Activated CD4-positive, alpha-beta T cell treated with anti-CD3 and anti-CD28 coated beads, Interleukin-2, amount 10 ng/mL, durations not matched to agents 7 days and 5 days (primary cell): ENCODE measurements around the gene MANSC4. TPM values are rescaled to one million over a fixed set of nuclear protein-coding genes. Genes with fewer than 3 reads are reported as not detected.

ENCODE experiments used
- CTCF ChIA-PET: fragments of 350-600 bp; sonication (Branson Sonifier 250); formaldehyde crosslinking; loops from one replicate; lab custom pipeline; 2021; ENCODE audit warnings: antibody characterized with exemption; lab: Charles Lee
- POLR2A ChIA-PET: fragments of 350-600 bp; sonication (Branson Sonifier 250); formaldehyde crosslinking; loops from one replicate; lab custom pipeline; 2021; ENCODE audit warnings: antibody characterized with exemption; lab: Charles Lee
- DNase-seq: peaks from one replicate; pipeline ENCODE4 v3.0.0-alpha.2; 2020
- H3K27ac Mint-ChIP-seq: one replicate; pipeline ENCODE4 v1.8.0; 2021; ENCODE audit warnings: mild to moderate bottlenecking, moderate library complexity, mixed read lengths
- H3K27me3 Mint-ChIP-seq: one replicate; pipeline ENCODE4 v1.8.0; 2021; ENCODE audit warnings: mixed read lengths
- H3K36me3 Mint-ChIP-seq: one replicate; pipeline ENCODE4 v1.8.0; 2021; ENCODE audit warnings: low read depth, mixed read lengths
- H3K4me1 Mint-ChIP-seq: one replicate; pipeline ENCODE4 v1.8.0; 2021; ENCODE audit warnings: mixed read lengths
- H3K4me3 Mint-ChIP-seq: one replicate; pipeline ENCODE4 v1.8.0; 2021; ENCODE audit warnings: mild to moderate bottlenecking, moderate library complexity, mixed read lengths
- H3K9me3 Mint-ChIP-seq: one replicate; pipeline ENCODE4 v1.8.0; 2021; ENCODE audit warnings: mixed read lengths
- total RNA-seq, 2 experiments: library from RNA; stranded (reverse); gene quantifications; one replicate each; pipeline ENCODE4 v1.2.3, GENCODE V29; 2021

MANSC4 gene
- total RNA-seq, 2 experiments from 2014 or later = not detected

DNA sequence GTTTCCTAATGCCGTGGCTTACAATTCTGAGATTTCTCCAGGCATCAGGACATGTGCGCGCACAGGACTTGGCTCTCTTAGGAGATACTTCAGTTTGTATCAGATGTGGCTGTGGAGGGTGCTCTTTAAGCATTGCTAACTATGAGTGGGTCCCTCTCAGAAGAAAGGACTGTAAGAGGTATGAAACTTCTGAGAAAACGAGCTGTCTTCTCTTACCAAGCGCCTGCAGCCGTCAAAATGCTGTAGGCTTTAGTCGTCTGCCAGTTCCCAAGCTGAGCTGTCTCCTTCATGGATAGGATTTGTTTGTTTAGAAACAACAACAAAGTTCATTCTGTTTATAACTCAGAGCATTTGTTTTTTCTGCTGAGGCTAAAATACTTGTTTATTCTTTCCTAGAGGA, 16.1 kb upstream of the MANSC4 start:
- POLR2A ChIA-PET = no interaction called here
- CTCF ChIA-PET = interaction anchor here (1.2 to 1.6 kb wide), 3 partner anchors 10 to 41 kb away, joined by 3 to 6 read pairs (median 4); partner anchors contain the start of genes KLHL42 and MANSC4
- DNase-seq = no peak
- no peaks in the 10 kb centered on the region for H3K27me3 Mint-ChIP-seq
- H3K4me3 Mint-ChIP-seq = no peak overlapping the region
- H3K9me3 Mint-ChIP-seq = no peaks in the 10 kb centered on the region
- H3K27ac Mint-ChIP-seq = no peak overlapping the region
- H3K4me1 Mint-ChIP-seq = peaks cover 17% of the 10 kb centered on the region
- H3K36me3 Mint-ChIP-seq = peaks cover 48% of the 10 kb centered on the region

DNA sequence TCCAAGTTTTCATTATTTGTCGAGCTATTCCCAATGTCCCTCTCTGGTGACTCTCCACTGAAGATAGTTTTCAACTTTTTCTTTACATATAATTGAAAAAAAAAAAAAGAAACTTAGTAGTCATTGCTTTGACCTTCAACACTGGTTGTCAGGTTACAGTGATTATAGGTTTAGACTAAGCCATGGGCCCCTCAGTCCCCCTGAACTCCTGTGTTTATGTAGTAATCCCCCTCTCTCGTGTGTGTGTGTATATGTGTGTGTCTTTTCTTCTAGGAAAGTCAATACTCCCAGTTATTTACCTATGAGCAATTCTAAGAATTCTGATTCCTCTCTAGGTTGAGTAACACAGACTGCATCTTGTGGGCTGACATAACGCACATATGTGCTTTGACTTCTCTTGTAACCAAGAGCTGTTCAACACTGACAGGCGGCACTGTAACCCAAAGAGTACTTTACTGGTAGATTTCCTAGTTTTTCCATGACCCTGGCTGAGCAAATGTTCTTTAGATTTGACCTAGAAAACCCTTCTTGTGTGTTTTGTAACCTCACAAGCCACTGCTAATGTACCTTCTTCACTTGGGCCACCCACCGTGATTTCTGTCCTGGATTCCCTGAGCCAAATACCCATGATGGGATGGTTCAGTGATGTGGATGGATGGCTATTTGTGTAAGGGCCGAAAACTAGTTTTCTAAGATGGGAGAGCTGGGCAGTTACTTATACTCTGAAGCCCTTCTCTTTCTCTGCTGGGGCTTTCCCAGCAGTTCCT, 15.0 kb upstream of the MANSC4 start:
- H3K9me3 Mint-ChIP-seq = no peaks in the 10 kb centered on the region
- ChIA-PET CTCF (interaction anchor here (1.2 to 1.4 kb wide), 2 partner anchors 11 to 15 kb away, joined by 4 to 6 read pairs; partner anchors contain the start of genes KLHL42 and MANSC4), POLR2A (no interaction called here)
- no peaks in the 10 kb centered on the region for H3K27me3 Mint-ChIP-seq
- H3K4me1 Mint-ChIP-seq = peaks cover 10% of the 10 kb centered on the region
- H3K36me3 Mint-ChIP-seq = peaks cover 47% of the 10 kb centered on the region
- DNase-seq = no peak
- H3K27ac Mint-ChIP-seq = no peak overlapping the region
- H3K4me3 Mint-ChIP-seq = no peak overlapping the region

GRCh38 chr12:27790179-27790578, 10.1 kb upstream of the MANSC4 start:
- ChIA-PET CTCF (no interaction called here), POLR2A (no interaction called here)
- H3K4me3 Mint-ChIP-seq = no peak overlapping the region
- H3K27ac Mint-ChIP-seq = no peak overlapping the region
- peaks cover 35% of the 10 kb centered on the region for H3K36me3 Mint-ChIP-seq
- no peaks in the 10 kb centered on the region for H3K27me3 Mint-ChIP-seq
- H3K9me3 Mint-ChIP-seq = no peaks in the 10 kb centered on the region
- no peak for DNase-seq
- peaks cover 18% of the 10 kb centered on the region for H3K4me1 Mint-ChIP-seq

DNA sequence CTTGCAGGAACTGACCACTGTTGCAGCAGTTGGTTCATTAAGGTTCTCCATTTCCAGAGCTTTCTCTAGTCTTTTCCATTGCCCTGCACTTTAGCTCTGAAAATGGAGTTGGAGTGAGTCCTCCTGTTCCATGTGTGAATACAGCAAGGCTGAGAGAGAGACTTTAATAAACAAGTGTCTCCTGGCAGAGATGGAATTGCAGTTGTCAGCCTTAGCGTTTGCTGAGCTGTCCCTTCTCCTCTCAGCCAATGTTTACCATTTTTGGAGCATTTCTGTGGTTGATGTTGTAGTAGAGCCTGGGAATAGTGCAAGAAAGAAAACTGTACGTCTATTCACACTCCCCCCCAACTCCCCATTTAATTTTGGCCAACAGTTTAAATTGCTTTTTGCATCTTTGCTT, 7.5 kb upstream of the MANSC4 start:
- H3K27me3 Mint-ChIP-seq = no peaks in the 10 kb centered on the region
- no peak overlapping the region for H3K27ac Mint-ChIP-seq
- peaks cover 20% of the 10 kb centered on the region for H3K4me1 Mint-ChIP-seq
- DNase-seq = no peak
- CTCF ChIA-PET = interaction anchor here (0.9 to 1.0 kb wide), 2 partner anchors 88 to 128 kb away, joined by 3 to 4 read pairs; no protein-coding TSS in a partner anchor
- H3K36me3 Mint-ChIP-seq = peaks cover 33% of the 10 kb centered on the region
- no peak overlapping the region for H3K4me3 Mint-ChIP-seq
- POLR2A ChIA-PET = interaction anchor here (0.6 kb wide), 1 partner anchor 29 kb away, joined by 3 read pairs; no protein-coding TSS in a partner anchor
- H3K9me3 Mint-ChIP-seq = no peaks in the 10 kb centered on the region

DNA sequence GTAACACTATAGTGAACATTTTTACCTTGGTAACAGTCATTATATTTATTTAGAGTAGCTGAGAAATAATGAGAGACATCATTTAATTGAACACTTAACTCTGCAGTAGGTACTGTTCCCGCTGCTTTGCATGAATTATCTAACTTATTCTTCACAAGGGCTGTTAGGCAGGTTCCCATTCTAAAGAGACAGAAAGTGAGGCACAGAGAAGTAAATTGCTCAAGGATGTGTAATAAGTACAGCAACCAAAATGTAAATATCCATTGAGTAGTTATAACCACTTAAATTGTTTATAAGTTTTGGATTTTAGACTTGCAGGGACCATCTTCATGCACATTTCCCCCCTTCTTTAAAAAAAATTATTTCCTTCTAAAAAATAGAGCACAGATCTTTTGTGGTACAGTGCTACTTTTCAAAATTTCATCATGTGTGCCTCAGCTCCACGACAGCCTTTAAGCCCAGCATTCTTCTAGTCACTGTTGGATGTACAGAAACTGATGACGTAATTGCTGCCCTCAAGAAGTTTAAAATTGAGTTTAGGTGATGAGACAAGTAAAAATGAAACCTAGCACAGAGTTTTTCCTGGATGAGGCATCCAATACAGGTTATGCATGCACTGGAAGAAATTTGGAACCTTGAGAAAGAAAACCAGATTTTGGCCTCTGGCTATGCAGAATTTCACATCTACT, 6.0 kb upstream of the MANSC4 start:
- no peaks in the 10 kb centered on the region for H3K27me3 Mint-ChIP-seq
- no peak overlapping the region for H3K4me3 Mint-ChIP-seq
- peaks cover 35% of the 10 kb centered on the region for H3K4me1 Mint-ChIP-seq
- no peak overlapping the region for H3K27ac Mint-ChIP-seq
- DNase-seq = no peak
- CTCF ChIA-PET = interaction anchor here (0.6 to 0.9 kb wide), 2 partner anchors 10 to 12 kb away, joined by 3 read pairs; no protein-coding TSS in a partner anchor
- no peaks in the 10 kb centered on the region for H3K9me3 Mint-ChIP-seq
- POLR2A ChIA-PET = no interaction called here
- peaks cover 36% of the 10 kb centered on the region for H3K36me3 Mint-ChIP-seq

DNA sequence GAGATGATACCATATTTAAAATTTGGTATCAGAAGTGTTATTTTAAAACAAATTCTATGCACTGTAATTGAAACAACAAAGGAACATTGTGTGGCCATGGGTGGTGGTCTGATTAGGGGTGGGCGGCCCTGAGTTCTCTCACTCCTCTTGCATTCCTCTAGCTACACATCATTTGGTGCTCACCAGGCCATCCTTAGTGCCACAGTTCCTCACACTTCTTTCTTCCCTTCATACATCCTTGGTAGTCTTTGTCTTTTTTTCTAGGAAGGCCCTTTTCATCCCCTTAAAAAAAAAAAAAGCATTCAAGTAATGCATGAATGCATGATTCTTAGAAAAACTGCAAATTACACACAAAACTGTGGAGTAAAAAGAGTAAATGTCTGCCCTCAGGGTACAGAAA, 2.4 kb upstream of the MANSC4 start:
- ChIA-PET POLR2A (no interaction called here), CTCF (interaction anchor here (0.5 kb wide), 1 partner anchor 348 kb away, joined by 3 read pairs; no protein-coding TSS in a partner anchor)
- no peak for DNase-seq
- no peaks in the 10 kb centered on the region for H3K9me3 Mint-ChIP-seq
- peaks cover 30% of the 10 kb centered on the region for H3K36me3 Mint-ChIP-seq
- H3K27me3 Mint-ChIP-seq = peaks cover 10% of the 10 kb centered on the region
- H3K4me1 Mint-ChIP-seq = peaks cover 46% of the 10 kb centered on the region
- H3K4me3 Mint-ChIP-seq = peak overlapping the region; percentile 30
- H3K27ac Mint-ChIP-seq = no peak overlapping the region

DNA sequence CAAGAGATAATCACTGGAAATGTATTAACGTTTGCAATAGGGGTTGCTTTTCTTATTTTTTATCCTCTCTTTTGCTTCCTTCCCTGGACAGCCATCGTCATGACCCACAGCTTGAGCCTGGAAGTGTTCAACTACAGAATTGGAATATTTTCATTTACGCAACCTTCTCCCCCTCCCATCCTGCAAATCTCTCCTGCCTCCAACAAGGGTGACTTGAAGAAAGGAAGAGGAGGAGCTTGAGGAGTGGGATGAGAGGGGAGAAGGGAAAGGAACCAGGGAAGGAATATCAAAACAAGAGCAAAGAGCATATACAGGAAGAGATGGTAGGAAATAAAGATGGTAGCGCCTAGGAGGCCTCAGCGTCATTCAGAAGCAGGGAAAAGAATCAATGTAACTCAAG, 1.6 kb upstream of the MANSC4 start:
- peak overlapping the region; percentile 85 for H3K27ac Mint-ChIP-seq
- peak overlapping the region; percentile 76 for H3K4me3 Mint-ChIP-seq
- peaks cover 10% of the 10 kb centered on the region for H3K27me3 Mint-ChIP-seq
- H3K9me3 Mint-ChIP-seq = no peaks in the 10 kb centered on the region
- ChIA-PET CTCF (no interaction called here), POLR2A (no interaction called here)
- peaks cover 30% of the 10 kb centered on the region for H3K36me3 Mint-ChIP-seq
- H3K4me1 Mint-ChIP-seq = peaks cover 46% of the 10 kb centered on the region
- no peak for DNase-seq

GRCh38 chr12:27780612-27781408, 774 bp upstream of the MANSC4 start:
- H3K4me3 Mint-ChIP-seq = peak overlapping the region; percentile 76
- POLR2A ChIA-PET = interaction anchor here (0.8 kb wide), 1 partner anchor 41 kb away, joined by 3 read pairs; no protein-coding TSS in a partner anchor
- peaks cover 25% of the 10 kb centered on the region for H3K36me3 Mint-ChIP-seq
- peaks cover 39% of the 10 kb centered on the region for H3K4me1 Mint-ChIP-seq
- H3K27ac Mint-ChIP-seq = peak overlapping the region; percentile 85
- peak; percentile 31 for DNase-seq
- CTCF ChIA-PET = interaction anchor here (1.1 to 1.4 kb wide), 3 partner anchors 15 to 43 kb away, joined by 3 to 6 read pairs (median 3); no protein-coding TSS in a partner anchor
- peaks cover 10% of the 10 kb centered on the region for H3K27me3 Mint-ChIP-seq
- no peaks in the 10 kb centered on the region for H3K9me3 Mint-ChIP-seq

GRCh38 chr12:27779416-27779919, 568 bp downstream of the MANSC4 start:
- Mint-ChIP-seq H3K4me3 (peak overlapping the region; percentile 81), H3K36me3 (peaks cover 21% of the 10 kb centered on the region), H3K4me1 (peaks cover 31% of the 10 kb centered on the region), H3K9me3 (no peaks in the 10 kb centered on the region), H3K27me3 (peaks cover 10% of the 10 kb centered on the region), H3K27ac (peak overlapping the region; percentile 87)
- POLR2A ChIA-PET = no interaction called here
- CTCF ChIA-PET = interaction anchor here (1.1 to 1.6 kb wide), 4 partner anchors 16 to 44 kb away, joined by 3 to 6 read pairs (median 3); no protein-coding TSS in a partner anchor
- no peak for DNase-seq

DNA sequence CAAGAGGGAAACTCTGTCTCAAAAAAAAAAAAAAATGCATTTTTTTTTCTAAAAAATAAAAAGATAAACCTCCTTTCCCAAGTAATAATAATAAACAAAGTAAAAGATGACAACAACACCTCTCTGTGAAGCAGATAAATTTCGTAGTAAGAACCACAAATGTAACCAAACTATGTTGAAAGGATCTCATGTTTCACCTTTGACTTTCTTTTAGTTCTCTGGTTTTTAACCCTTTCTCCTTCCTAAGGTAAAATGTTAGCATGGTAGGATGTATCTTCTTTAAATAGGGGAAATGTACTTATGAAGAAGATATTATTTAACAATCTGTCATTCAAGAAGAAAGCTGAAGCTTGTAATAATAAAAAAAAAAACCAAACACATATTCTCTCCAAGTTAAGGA, 1.8 kb downstream of the MANSC4 start:
- Mint-ChIP-seq H3K4me1 (peaks cover 30% of the 10 kb centered on the region), H3K9me3 (no peaks in the 10 kb centered on the region), H3K27me3 (peaks cover 13% of the 10 kb centered on the region), H3K27ac (no peak overlapping the region), H3K4me3 (peak overlapping the region; percentile 49), H3K36me3 (peaks cover 16% of the 10 kb centered on the region)
- CTCF ChIA-PET = no interaction called here
- DNase-seq = no peak
- POLR2A ChIA-PET = no interaction called here

DNA sequence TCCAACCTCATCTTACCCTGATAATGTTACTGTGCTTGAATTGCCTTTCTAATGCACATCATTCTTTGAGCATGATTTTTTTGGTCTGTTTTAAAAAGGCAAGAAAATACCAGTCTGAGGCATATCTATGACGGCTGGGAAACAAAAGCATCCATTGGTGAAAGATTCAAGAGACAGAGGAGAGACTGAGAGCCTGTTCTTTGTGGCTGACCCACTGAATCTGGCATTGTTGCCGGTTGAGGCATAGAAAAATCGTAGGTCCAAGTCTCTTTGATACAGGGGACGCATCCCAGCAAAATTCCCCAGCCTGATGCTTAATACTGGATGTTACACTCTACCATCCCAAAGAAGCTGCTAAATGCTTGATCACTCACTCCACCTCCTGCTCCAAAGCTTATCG, 2.9 kb downstream of the MANSC4 start:
- peaks cover 22% of the 10 kb centered on the region for H3K4me1 Mint-ChIP-seq

More for the DNA sequence above, 2.9 kb downstream of the MANSC4 start:
- Mint-ChIP-seq H3K4me3 (no peak overlapping the region), H3K9me3 (no peaks in the 10 kb centered on the region), H3K36me3 (peaks cover 9% of the 10 kb centered on the region), H3K27me3 (peaks cover 15% of the 10 kb centered on the region), H3K27ac (no peak overlapping the region)
- no peak for DNase-seq
- ChIA-PET POLR2A (no interaction called here), CTCF (interaction anchor here (1.1 kb wide), 1 partner anchor 21 kb away, joined by 3 read pairs; no protein-coding TSS in a partner anchor)
